Loucy (cell line): ENCODE measurements around the gene CIB4.

ENCODE experiments used
- H2AFZ ChIP-seq: fragments of 200-600 bp; sonication (generic); 2 replicates; pipeline ENCODE4 v1.6.0; 2016; ENCODE audit warnings: antibody characterized with exemption, mild to moderate bottlenecking, low read length, moderate library complexity
- H3F3A ChIP-seq: fragments of 200-600 bp; 2 replicates; pipeline ENCODE4 v1.6.0; 2016; ENCODE audit warnings: antibody characterized with exemption, low read depth, mild to moderate bottlenecking
- H3K27me3 ChIP-seq: fragments of 200-600 bp; sonication (generic); 2 replicates; pipeline ENCODE4 v1.6.1; 2014; ENCODE audit warnings: low read length, mild to moderate bottlenecking; ENCODE audit not compliant: insufficient read depth, poor library complexity, severe bottlenecking
- H3K36me3 ChIP-seq: fragments of 200-600 bp; sonication (generic); 2 replicates; pipeline ENCODE4 v1.6.1; 2016; ENCODE audit warnings: low read length; ENCODE audit not compliant: insufficient read depth
- H3K4me1 ChIP-seq: fragments of 200-600 bp; sonication (generic); 2 replicates; pipeline ENCODE4 v1.5.1; 2014; ENCODE audit warnings: low read length, mild to moderate bottlenecking; ENCODE audit not compliant: insufficient read depth, poor library complexity, severe bottlenecking
- H3K4me2 ChIP-seq: fragments of 200-600 bp; sonication (generic); 2 replicates; pipeline ENCODE4 v1.6.0; 2014; ENCODE audit warnings: antibody characterized with exemption, low read length, low read depth, mild to moderate bottlenecking; ENCODE audit not compliant: poor library complexity, severe bottlenecking
- H3K4me3 ChIP-seq: fragments of 200-600 bp; sonication (generic); 2 replicates; pipeline ENCODE4 v1.5.1; 2014; ENCODE audit warnings: low read length, mild to moderate bottlenecking, mixed read lengths; ENCODE audit not compliant: poor library complexity, severe bottlenecking
- H3K79me2 ChIP-seq: fragments of 200-600 bp; sonication (generic); 2 replicates; pipeline ENCODE4 v1.6.1; 2014; ENCODE audit warnings: low read length; ENCODE audit not compliant: insufficient read depth
- H3K9ac ChIP-seq: fragments of 200-600 bp; sonication (generic); 2 replicates; pipeline ENCODE4 v1.6.0; 2014; ENCODE audit warnings: mild to moderate bottlenecking, low read depth, low read length, moderate library complexity; ENCODE audit not compliant: poor library complexity, severe bottlenecking
- H3K9me2 ChIP-seq: fragments of 200-600 bp; sonication (generic); replicated peaks from 2 replicates; pipeline ENCODE4 v1.6.1; 2016; ENCODE audit warnings: low read depth, low read length, mixed read lengths
- H3K9me3 ChIP-seq: fragments of 200-600 bp; sonication (generic); 2 replicates; pipeline ENCODE4 v1.6.1; 2014; ENCODE audit warnings: mild to moderate bottlenecking, antibody characterized with exemption, low read length, low read depth; ENCODE audit not compliant: insufficient read depth
- H4K20me1 ChIP-seq: fragments of 200-600 bp; sonication (generic); 2 replicates; pipeline ENCODE4 v1.6.0; 2014; ENCODE audit warnings: antibody characterized with exemption, low read length, mild to moderate bottlenecking; ENCODE audit not compliant: insufficient read depth, poor library complexity, severe bottlenecking
- CTCF ChIP-seq: fragments of 200-600 bp; sonication (generic); conservative IDR thresholded peaks from 2 replicates; pipeline ENCODE4 v1.5.1; 2014; ENCODE audit warnings: mild to moderate bottlenecking, antibody characterized with exemption, low read length
- EZH2phosphoT487 ChIP-seq: fragments of 200-600 bp; IDR thresholded peaks from 2 replicates; pipeline ENCODE4 v1.6.1; 2018; ENCODE audit warnings: antibody characterized with exemption, mild to moderate bottlenecking, moderate library complexity, borderline replicate concordance

CIB4 gene

DNA sequence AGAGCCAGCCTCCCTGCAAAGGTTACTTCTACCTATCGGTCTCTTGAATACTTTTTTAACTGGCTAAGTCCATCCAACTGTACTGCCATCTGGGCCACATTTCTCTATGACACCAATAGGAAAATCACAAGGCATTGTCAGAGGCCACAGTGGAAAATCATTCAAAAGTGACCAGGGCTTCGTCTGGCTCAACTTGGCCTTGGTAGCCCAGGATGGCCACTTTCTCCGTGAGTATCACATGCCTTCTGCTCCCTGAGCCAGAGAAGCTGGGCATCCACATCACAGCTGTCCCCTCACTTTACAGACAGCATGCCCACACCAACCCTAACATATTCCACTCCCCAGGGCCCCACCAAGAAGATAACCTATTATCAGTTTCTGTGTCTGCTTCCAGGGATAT is 5.8 kb downstream of the CIB4 start:
- H3K27me3 ChIP-seq, result no peaks in the 10 kb centered on the region
- H3K9me3 ChIP-seq, result no peaks in the 10 kb centered on the region
- H3K36me3 ChIP-seq, result no peaks in the 10 kb centered on the region
- no peaks in the 10 kb centered on the region for H3F3A ChIP-seq
- no peak for TF ChIP-seq CTCF
- no peak for TF ChIP-seq EZH2phosphoT487
- no peak overlapping the region for H3K9ac ChIP-seq
- H3K9me2 ChIP-seq, result no peaks in the 10 kb centered on the region
- no peaks in the 10 kb centered on the region for H4K20me1 ChIP-seq
- H3K79me2 ChIP-seq, result no peaks in the 10 kb centered on the region
- H3K4me1 ChIP-seq, result no peaks in the 10 kb centered on the region
- H2AFZ ChIP-seq, result no peak overlapping the region
- no peak overlapping the region for H3K4me2 ChIP-seq
- no peak overlapping the region for H3K4me3 ChIP-seq

DNA sequence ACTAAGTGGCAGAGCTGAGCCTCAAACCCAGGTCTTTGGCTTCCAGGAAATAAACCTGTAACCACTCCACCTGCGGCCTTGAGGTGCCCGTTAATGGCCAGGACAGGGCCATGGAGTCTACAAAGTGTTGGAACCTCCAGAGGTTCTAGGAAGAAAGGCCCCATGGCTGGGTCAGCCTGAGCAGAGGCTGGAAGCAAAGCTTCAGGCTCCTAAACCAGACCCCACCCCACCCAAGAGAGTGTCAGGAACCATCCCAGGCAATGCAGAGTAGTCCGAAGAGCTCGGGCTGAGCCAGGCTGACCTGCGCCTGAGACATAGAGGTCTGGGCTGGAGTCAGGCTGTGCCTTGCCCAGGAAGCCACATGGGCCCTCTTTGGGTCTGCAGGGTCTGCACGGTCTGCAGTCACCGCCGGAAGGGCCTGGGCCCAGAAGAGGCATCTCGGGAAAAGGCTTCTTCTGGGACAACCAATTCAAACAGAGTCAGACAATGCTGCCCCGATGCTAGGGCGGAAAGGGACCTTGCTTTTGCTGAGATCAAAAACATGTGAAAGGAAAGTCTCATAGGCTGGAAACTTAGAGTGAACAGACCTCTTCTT is 6.4 kb downstream of the CIB4 start:
- H3F3A ChIP-seq, result no peaks in the 10 kb centered on the region
- no peaks in the 10 kb centered on the region for H3K9me3 ChIP-seq
- no peaks in the 10 kb centered on the region for H3K79me2 ChIP-seq
- no peaks in the 10 kb centered on the region for H3K36me3 ChIP-seq
- no peak overlapping the region for H3K9ac ChIP-seq
- no peaks in the 10 kb centered on the region for H3K27me3 ChIP-seq
- TF ChIP-seq EZH2phosphoT487 (no peak), CTCF (no peak)
- no peak overlapping the region for H3K4me3 ChIP-seq
- H3K4me1 ChIP-seq, result no peaks in the 10 kb centered on the region
- H3K4me2 ChIP-seq, result no peak overlapping the region
- no peaks in the 10 kb centered on the region for H3K9me2 ChIP-seq
- no peak overlapping the region for H2AFZ ChIP-seq
- H4K20me1 ChIP-seq, result no peaks in the 10 kb centered on the region

DNA sequence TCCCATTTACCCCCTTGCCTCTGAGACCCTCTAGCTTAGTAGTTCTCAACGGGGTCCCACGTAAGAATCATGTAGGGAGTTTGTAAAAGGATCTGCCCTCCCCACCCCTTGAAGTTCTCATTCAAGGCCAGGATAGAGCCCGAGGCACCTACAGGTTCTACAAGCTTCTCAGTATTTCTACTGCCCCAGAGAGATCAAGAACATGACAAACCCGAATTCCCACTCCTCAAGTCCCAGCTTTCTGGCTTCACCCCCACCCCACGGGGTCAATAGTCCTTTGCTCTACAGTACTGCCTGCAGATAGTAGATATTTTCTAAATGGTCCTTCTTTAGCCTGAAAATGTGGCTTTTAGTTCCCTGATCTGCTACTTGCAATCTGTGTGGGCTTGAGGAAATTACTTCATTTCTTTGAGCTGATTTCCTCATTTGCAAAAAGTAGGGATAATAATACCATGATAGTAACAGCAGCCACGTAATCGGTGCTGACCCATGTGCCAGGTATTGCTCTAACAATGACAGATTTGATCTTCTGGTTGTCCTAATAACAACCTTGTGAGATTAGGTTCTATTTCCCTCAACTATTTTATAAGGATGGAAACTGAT is 7.1 kb downstream of the CIB4 start:
- no peaks in the 10 kb centered on the region for H3K4me1 ChIP-seq
- no peaks in the 10 kb centered on the region for H3K79me2 ChIP-seq
- no peak overlapping the region for H3K9ac ChIP-seq
- no peak overlapping the region for H3K4me2 ChIP-seq
- H3K4me3 ChIP-seq, result no peak overlapping the region
- H3K9me3 ChIP-seq, result no peaks in the 10 kb centered on the region
- H4K20me1 ChIP-seq, result no peaks in the 10 kb centered on the region
- no peaks in the 10 kb centered on the region for H3K27me3 ChIP-seq
- H2AFZ ChIP-seq, result no peak overlapping the region
- no peak for TF ChIP-seq CTCF
- no peak for TF ChIP-seq EZH2phosphoT487
- no peaks in the 10 kb centered on the region for H3K36me3 ChIP-seq
- H3F3A ChIP-seq, result no peaks in the 10 kb centered on the region
- no peaks in the 10 kb centered on the region for H3K9me2 ChIP-seq
